H1 (cell line): ENCODE data around the gene TACC2.

Experiments
- CTCF ChIP-seq, 3 experiments: IDR thresholded peaks; 1 replicate in 2 of 3; 2 replicates in 1 of 3; pipeline versions ENCODE4 v1.5.1 to v1.6.1; 2011; ENCODE audit warnings: low read length in 3 of 3, mild to moderate bottlenecking in 3 of 3, inconsistent platforms in 2 of 3, low read depth in 1 of 3, moderate library complexity in 1 of 3; ENCODE audit not compliant: insufficient read depth in 1 of 3; ENCODE audit errors: control extremely low read depth in 1 of 3
- MAFK ChIP-seq: IDR thresholded peaks from 2 replicates; pipeline ENCODE4 v1.6.1; 2012; ENCODE audit warnings: low read depth, mild to moderate bottlenecking, improper control_type of control experiment, low read length
- POLR2A ChIP-seq, 2 experiments: IDR thresholded peaks; 1 replicate in 1 of 2; 2 replicates in 1 of 2; pipeline ENCODE4 v1.6.1; 2011; ENCODE audit warnings: low read depth in 2 of 2, low read length in 2 of 2, mild to moderate bottlenecking in 2 of 2; ENCODE audit errors: control extremely low read depth in 1 of 2
- POLR2AphosphoS5 ChIP-seq: IDR thresholded peaks from 2 replicates; pipeline ENCODE4 v1.6.1; 2011; ENCODE audit warnings: low read depth, low read length
- USF2 ChIP-seq: IDR thresholded peaks from 2 replicates; pipeline ENCODE4 v1.6.1; 2011; ENCODE audit warnings: low read length, improper control_type of control experiment
- YY1 ChIP-seq: IDR thresholded peaks from 2 replicates; pipeline ENCODE4 v1.6.1; 2011; ENCODE audit warnings: low read depth, mild to moderate bottlenecking, low read length

GRCh38 chr10:122164815-122165483, 176.0 kb downstream of the TACC2 start:
- no peak for TF ChIP-seq USF2
- no peak for TF ChIP-seq MAFK
- TF ChIP-seq YY1 = no peak
- no peak for TF ChIP-seq CTCF (IDR thresholded peaks at IDR 0.05; ENCODE audit: control extremely low read depth in 1 of 3, insufficient read depth in 1 of 3, low read depth in 1 of 3, low read length in 3 of 3)
- TF ChIP-seq POLR2A (IDR thresholded peaks at IDR 0.05; ENCODE audit: control extremely low read depth in 1 of 2, low read depth in 2 of 2, low read length in 2 of 2) = 0 out of 3 replicates have a peak, but pooled peaks of 1 of the 2 experiments have one; percentile 1
- TF ChIP-seq POLR2AphosphoS5 = no peak
